Mesendoderm (in vitro differentiated cells): ENCODE measurements around the gene VCAM1.

Source experiments
- DNase-seq: peaks from one replicate; pipeline ENCODE4 v3.0.0; 2013
- H2AK5ac ChIP-seq: 2 replicates; pipeline ENCODE4 v1.6.1; 2013; ENCODE audit warnings: low read length, inconsistent platforms
- H2BK120ac ChIP-seq: 2 replicates; pipeline ENCODE4 v1.6.1; 2013; ENCODE audit warnings: low read depth, mild to moderate bottlenecking, low read length, moderate library complexity, mixed read lengths
- H2BK15ac ChIP-seq: replicated peaks from 2 replicates; pipeline ENCODE4 v1.6.1; 2013; ENCODE audit warnings: low read depth, mild to moderate bottlenecking, moderate library complexity
- H2BK5ac ChIP-seq: 2 replicates; pipeline ENCODE4 v1.6.1; 2013; ENCODE audit warnings: low read length, inconsistent platforms
- H3K18ac ChIP-seq: 2 replicates; pipeline ENCODE4 v1.6.1; 2013; ENCODE audit warnings: mild to moderate bottlenecking, low read length, mixed read lengths
- H3K23ac ChIP-seq: one replicate; pipeline ENCODE4 v1.6.1; 2013; ENCODE audit warnings: low read length
- H3K27ac ChIP-seq: 2 replicates; pipeline ENCODE4 v1.5.1; 2013; ENCODE audit warnings: low read depth, mild to moderate bottlenecking, inconsistent platforms, low read length, moderate library complexity
- H3K27me3 ChIP-seq: 2 replicates; pipeline ENCODE4 v1.6.1; 2013; ENCODE audit warnings: low read length, control low read depth, mild to moderate bottlenecking, inconsistent platforms; ENCODE audit not compliant: insufficient read depth, poor library complexity
- H3K36me3 ChIP-seq: 2 replicates; pipeline ENCODE4 v1.6.1; 2013; ENCODE audit warnings: low read length, inconsistent platforms; ENCODE audit not compliant: control insufficient read depth, insufficient read depth
- H3K4ac ChIP-seq: one replicate; pipeline ENCODE4 v1.6.1; 2013; ENCODE audit warnings: low read depth, mild to moderate bottlenecking, low read length, moderate library complexity
- H3K4me1 ChIP-seq: 2 replicates; pipeline ENCODE4 v1.6.1; 2013; ENCODE audit warnings: low read depth, low read length, inconsistent platforms; ENCODE audit not compliant: control insufficient read depth
- H3K4me2 ChIP-seq: 2 replicates; pipeline ENCODE4 v1.6.1; 2013; ENCODE audit warnings: low read length
- H3K4me3 ChIP-seq: 2 replicates; pipeline ENCODE4 v1.5.1; 2013; ENCODE audit warnings: mild to moderate bottlenecking, low read length
- H3K56ac ChIP-seq: one replicate; pipeline ENCODE4 v1.6.1; 2013; ENCODE audit warnings: low read length
- H3K79me1 ChIP-seq: 2 replicates; pipeline ENCODE4 v1.6.1; 2013; ENCODE audit warnings: low read length, inconsistent platforms
- H3K79me2 ChIP-seq: 2 replicates; pipeline ENCODE4 v1.6.1; 2013; ENCODE audit warnings: mild to moderate bottlenecking, low read length; ENCODE audit not compliant: control insufficient read depth, insufficient read depth
- H3K9ac ChIP-seq: 2 replicates; pipeline ENCODE4 v1.6.1; 2013; ENCODE audit warnings: low read length, inconsistent platforms
- H4K5ac ChIP-seq: one replicate; pipeline ENCODE4 v1.6.1; 2013; ENCODE audit warnings: low read length
- H4K8ac ChIP-seq: one replicate; pipeline ENCODE4 v1.6.1; 2013; ENCODE audit warnings: low read depth, mild to moderate bottlenecking, control low read depth, low read length, moderate library complexity
- WGBS: extraction: QIAGEN DNeasy Blood & Tissue Kit; methylation state at CpG from one replicate; pipeline ENCODE4 v1.1.7; 2013; ENCODE audit warnings: low lambda C conversion rate, missing lambda C conversion rate; ENCODE audit not compliant: insufficient coverage; ENCODE audit errors: extremely low coverage; 5-methylcytosine and 5-hydroxymethylcytosine counted together

Gene VCAM1

GRCh38 chr1:100731309-100731708 lies 11.8 kb downstream of the VCAM1 start:
- Histone ChIP-seq H4K8ac (no peak overlapping the region), H2BK15ac (no peak overlapping the region), H4K5ac (no peak overlapping the region), H3K36me3 (no peaks in the 10 kb centered on the region), H3K23ac (no peak overlapping the region), H3K4me3 (no peak overlapping the region), H3K4me1 (no peaks in the 10 kb centered on the region), H3K79me2 (no peaks in the 10 kb centered on the region), H3K79me1 (no peaks in the 10 kb centered on the region), H3K56ac (no peak overlapping the region), H2BK120ac (no peak overlapping the region), H2BK5ac (no peak overlapping the region), H3K27ac (no peak overlapping the region), H2AK5ac (no peak overlapping the region), H3K9ac (no peak overlapping the region), H3K27me3 (no peaks in the 10 kb centered on the region), H3K4me2 (no peak overlapping the region), H3K4ac (no peak overlapping the region), H3K18ac (no peak overlapping the region)
- no CpG with 5 or more reads among the region's 6 CpGs for WGBS
- DNase-seq, result no peak

DNA sequence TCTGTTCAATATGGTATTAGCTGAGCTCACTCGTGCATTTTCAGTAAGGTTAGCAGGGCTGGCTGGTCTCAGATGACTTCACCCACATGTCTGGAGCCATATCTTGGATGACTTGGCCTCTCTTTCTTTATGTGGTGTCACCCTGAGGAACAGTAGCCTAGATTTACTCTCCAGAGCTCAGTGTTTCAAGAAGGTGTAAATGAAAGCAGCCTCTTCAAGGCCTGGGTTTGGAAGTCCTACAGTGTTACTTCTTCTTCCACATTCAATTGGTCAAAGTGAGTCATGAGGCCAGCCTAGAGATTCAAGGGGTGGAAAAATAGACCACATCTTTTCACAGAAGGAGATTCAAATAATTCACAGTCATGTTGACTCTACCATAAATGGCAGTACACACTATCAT lies 12.2 kb downstream of the VCAM1 start:
- H3K4me1 ChIP-seq, result no peaks in the 10 kb centered on the region
- no peak overlapping the region for H3K4ac ChIP-seq
- H4K5ac ChIP-seq, result no peak overlapping the region
- WGBS, result no CpG with 5 or more reads among the region's 1 CpG
- H3K79me2 ChIP-seq, result no peaks in the 10 kb centered on the region
- no peak overlapping the region for H3K27ac ChIP-seq
- no peaks in the 10 kb centered on the region for H3K36me3 ChIP-seq
- no peak for DNase-seq
- no peak overlapping the region for H2AK5ac ChIP-seq
- H3K27me3 ChIP-seq, result no peaks in the 10 kb centered on the region
- H2BK15ac ChIP-seq, result no peak overlapping the region
- H3K9ac ChIP-seq, result no peak overlapping the region
- no peak overlapping the region for H3K56ac ChIP-seq
- no peak overlapping the region for H3K4me2 ChIP-seq
- no peak overlapping the region for H4K8ac ChIP-seq
- no peaks in the 10 kb centered on the region for H3K79me1 ChIP-seq
- H2BK5ac ChIP-seq, result no peak overlapping the region
- H2BK120ac ChIP-seq, result no peak overlapping the region
- no peak overlapping the region for H3K4me3 ChIP-seq
- no peak overlapping the region for H3K18ac ChIP-seq
- H3K23ac ChIP-seq, result no peak overlapping the region

- no peak overlapping the region for H4K5ac ChIP-seq
These were observed 15.1 kb downstream of the VCAM1 start for GRCh38 chr1:100734676-100735075.

GRCh38 chr1:100735244-100735643 lies 15.7 kb downstream of the VCAM1 start:
- no peak overlapping the region for H3K4ac ChIP-seq
- no peak overlapping the region for H2AK5ac ChIP-seq
- no peaks in the 10 kb centered on the region for H3K27me3 ChIP-seq
- H2BK120ac ChIP-seq, result no peak overlapping the region
- H2BK15ac ChIP-seq, result no peak overlapping the region
- H3K4me2 ChIP-seq, result no peak overlapping the region
- peak; percentile 25 for DNase-seq
- no CpG with 5 or more reads among the region's 3 CpGs for WGBS
- H3K9ac ChIP-seq, result no peak overlapping the region
- no peak overlapping the region for H4K8ac ChIP-seq
- no peaks in the 10 kb centered on the region for H3K36me3 ChIP-seq
- H4K5ac ChIP-seq, result no peak overlapping the region
- H3K79me2 ChIP-seq, result no peaks in the 10 kb centered on the region
- no peak overlapping the region for H3K56ac ChIP-seq
- H2BK5ac ChIP-seq, result no peak overlapping the region
- no peaks in the 10 kb centered on the region for H3K79me1 ChIP-seq
- H3K23ac ChIP-seq, result no peak overlapping the region
- H3K4me3 ChIP-seq, result no peak overlapping the region
- no peaks in the 10 kb centered on the region for H3K4me1 ChIP-seq
- no peak overlapping the region for H3K27ac ChIP-seq
- no peak overlapping the region for H3K18ac ChIP-seq

More at GRCh38 chr1:100734676-100735075, 15.1 kb downstream of the VCAM1 start:
- Histone ChIP-seq H3K27ac (no peak overlapping the region), H2AK5ac (no peak overlapping the region), H3K18ac (no peak overlapping the region), H3K36me3 (no peaks in the 10 kb centered on the region), H3K4me2 (no peak overlapping the region), H3K4me3 (no peak overlapping the region), H3K23ac (no peak overlapping the region), H3K56ac (no peak overlapping the region), H3K27me3 (no peaks in the 10 kb centered on the region), H2BK15ac (no peak overlapping the region), H3K4ac (no peak overlapping the region), H3K9ac (no peak overlapping the region), H2BK5ac (no peak overlapping the region), H4K8ac (no peak overlapping the region), H3K4me1 (no peaks in the 10 kb centered on the region), H3K79me1 (no peaks in the 10 kb centered on the region), H2BK120ac (no peak overlapping the region), H3K79me2 (no peaks in the 10 kb centered on the region)
- WGBS, result no CpG with 5 or more reads among the region's 3 CpGs
- no peak for DNase-seq

- Histone ChIP-seq H4K8ac (no peak overlapping the region), H3K36me3 (no peaks in the 10 kb centered on the region), H2AK5ac (no peak overlapping the region), H4K5ac (no peak overlapping the region), H3K4me1 (no peaks in the 10 kb centered on the region), H3K23ac (no peak overlapping the region), H3K4me3 (no peak overlapping the region), H3K56ac (no peak overlapping the region), H3K27me3 (no peaks in the 10 kb centered on the region), H2BK5ac (no peak overlapping the region), H3K79me1 (no peaks in the 10 kb centered on the region), H2BK120ac (no peak overlapping the region), H3K9ac (no peak overlapping the region), H3K18ac (no peak overlapping the region), H3K4ac (no peak overlapping the region), H3K79me2 (no peaks in the 10 kb centered on the region), H3K4me2 (no peak overlapping the region), H2BK15ac (no peak overlapping the region), H3K27ac (no peak overlapping the region)
- no CpG with 5 or more reads among the region's 1 CpG for WGBS
- no peak for DNase-seq
These were observed 16.8 kb downstream of the VCAM1 start for GRCh38 chr1:100736324-100736723.

DNA sequence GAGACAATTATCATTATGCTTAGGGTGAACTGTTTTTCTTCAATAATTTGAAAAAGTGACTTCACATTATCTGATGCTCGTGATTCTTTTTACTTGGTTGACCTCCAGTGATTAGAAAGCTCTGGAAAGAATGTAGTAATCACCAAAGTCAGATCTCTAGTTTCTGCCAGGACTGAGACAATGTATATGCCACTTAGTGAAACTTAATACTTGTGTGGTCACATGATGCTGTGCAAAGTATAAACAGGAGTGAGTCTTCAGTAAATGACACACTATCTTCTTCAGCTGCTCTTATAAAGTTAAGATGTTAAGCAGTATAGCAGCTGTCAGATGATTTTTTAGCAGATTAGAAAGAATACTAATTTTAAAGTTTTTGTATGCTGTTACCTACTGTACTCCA lies 17.2 kb downstream of the VCAM1 start:
- H3K56ac ChIP-seq, result no peak overlapping the region
- H3K36me3 ChIP-seq, result no peaks in the 10 kb centered on the region
- no peak overlapping the region for H3K23ac ChIP-seq
- H2BK120ac ChIP-seq, result no peak overlapping the region
- DNase-seq, result no peak
- H3K27me3 ChIP-seq, result no peaks in the 10 kb centered on the region
- no peak overlapping the region for H4K8ac ChIP-seq
- H2BK15ac ChIP-seq, result no peak overlapping the region
- no peaks in the 10 kb centered on the region for H3K4me1 ChIP-seq
- no peak overlapping the region for H3K9ac ChIP-seq
- H3K4ac ChIP-seq, result no peak overlapping the region
- H4K5ac ChIP-seq, result no peak overlapping the region
- no peak overlapping the region for H3K18ac ChIP-seq
- no peak overlapping the region for H3K4me3 ChIP-seq
- no peak overlapping the region for H2AK5ac ChIP-seq
- no peaks in the 10 kb centered on the region for H3K79me1 ChIP-seq
- H2BK5ac ChIP-seq, result no peak overlapping the region
- H3K27ac ChIP-seq, result no peak overlapping the region
- no peaks in the 10 kb centered on the region for H3K79me2 ChIP-seq
- no peak overlapping the region for H3K4me2 ChIP-seq
- WGBS, result no CpG with 5 or more reads among the region's 1 CpG
